ENCODE results near the gene GNAI2. TPM values are rescaled to one million over a fixed set of nuclear protein-coding genes. Genes with fewer than 3 reads are reported as not detected.
A peak's percentile ranks its signal among the peaks of the same experiment; 100 is the strongest.

GNAI2 gene
- total and polyA plus RNA-seq, 12 donors, result 109 to 275 (median 166) TPM

DNA sequence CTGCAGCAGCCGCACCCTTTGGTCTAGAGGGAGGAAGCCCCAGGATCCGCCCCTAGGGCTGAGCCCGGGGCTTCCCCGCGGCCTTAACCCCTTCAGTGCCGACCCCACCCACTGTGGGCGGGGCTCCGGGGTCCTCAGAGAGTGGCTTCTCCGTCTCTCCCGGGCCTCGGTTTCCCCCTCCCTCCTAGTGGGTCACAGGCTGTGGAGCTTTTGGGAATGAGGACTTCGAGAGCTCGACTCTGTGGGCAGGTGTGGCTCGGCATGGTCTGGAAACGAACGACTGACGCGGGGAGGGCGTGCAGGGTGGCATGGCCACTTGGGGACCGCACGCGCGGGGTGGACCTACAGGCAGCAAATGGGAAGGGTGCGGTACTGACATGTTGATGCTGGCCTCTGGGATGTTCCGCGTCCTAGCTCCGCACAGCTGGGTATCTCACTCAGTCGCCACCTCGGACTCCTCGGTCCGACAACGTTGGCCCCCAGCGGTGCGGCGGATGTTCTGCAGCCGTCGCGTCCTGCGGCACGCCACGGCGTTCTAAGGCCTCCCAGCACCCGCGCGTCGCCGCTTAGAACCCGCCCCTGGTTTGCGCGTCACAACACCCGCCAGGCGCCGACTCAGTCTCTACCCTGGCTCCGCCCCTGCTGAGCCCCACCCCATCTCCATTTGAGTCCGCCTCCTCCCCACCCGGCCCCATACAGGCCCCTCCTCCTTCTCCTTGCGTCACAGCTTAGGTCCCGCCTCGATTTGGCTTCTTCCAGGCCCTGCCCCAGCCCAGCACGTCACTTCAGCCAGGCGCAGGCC is 63.0 kb downstream of the GNAI2 start, which contains the start of the genes HYAL3 and NAA80:
Gene HYAL3 (minus strand): TSS at position 570 of the 802 bp plus-strand sequence. CDS start 3,803 bp downstream, outside the sequence.
Gene NAA80 (minus strand): TSS at position 570 of the 802 bp plus-strand sequence. CDS start 1,942 bp downstream, outside the sequence.
- H3K9me3 ChIP-seq (replicated peaks in 1 of 3), result no peaks in the 10 kb centered on the region
- TF ChIP-seq CTCF (IDR thresholded peaks at IDR 0.05), result peak; percentile 16 to 69 (median 48)
- TF ChIP-seq POLR2A (IDR thresholded peaks at IDR 0.05), result peak; percentile 89 to 97
- no peaks in the 10 kb centered on the region for H3K36me3 ChIP-seq (replicated peaks in 1 of 2)
- H3K4me3 ChIP-seq, result peak within 1 kb of the TSS in 3 of 4 donors; percentile 22 to 59 (median 37)
- peak; percentile 99 to 100 (median 100) for DNase-seq
- intact Hi-C loops (cut with DNase I), result no loop called here
- WGBS, 4 donors, result 0 to 1% (median 1%) methylated on average over 17 to 61 of the region's 61 CpGs
- peaks cover 26 to 48% of the 10 kb centered on the region in 2 donors for H3K4me1 ChIP-seq (replicated peaks in 1 of 2)
- H3K27me3 ChIP-seq, result no peaks in the 10 kb centered on the region
- H3K27ac ChIP-seq, result peak within 1 kb of the TSS; percentile 75 to 95 (median 93)

DNA sequence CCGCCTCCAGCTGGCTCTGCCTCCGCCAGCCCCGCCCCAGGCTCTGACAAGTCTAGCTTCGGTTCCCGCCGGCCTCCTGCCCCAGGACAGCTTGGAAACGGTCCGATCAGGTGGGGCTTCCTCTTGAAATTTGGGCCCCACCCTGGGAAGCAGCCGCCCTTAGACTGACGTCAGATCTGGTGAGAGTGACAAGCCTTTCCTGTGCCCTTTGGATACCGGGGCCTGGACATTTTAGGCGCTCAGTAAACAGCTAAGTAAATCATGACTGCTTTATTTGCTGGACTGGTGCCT is 63.6 kb downstream of the GNAI2 start:
- Histone ChIP-seq H3K36me3 (replicated peaks in 1 of 2) (no peaks in the 10 kb centered on the region), H3K27ac (peak overlapping the region; percentile 75 to 95 (median 93)), H3K27me3 (no peaks in the 10 kb centered on the region), H3K9me3 (replicated peaks in 1 of 3) (no peaks in the 10 kb centered on the region), H3K4me3 (peak overlapping the region in 2 of 4 donors; percentile 26 to 52), H3K4me1 (replicated peaks in 1 of 2) (peaks cover 26 to 48% of the 10 kb centered on the region in 2 donors)
- intact Hi-C loops (cut with DNase I), result no loop called here
- 0 to 1% (median 1%) methylated on average over 6 to 12 of the region's 12 CpGs for WGBS, 4 donors
- no peak for DNase-seq
- TF ChIP-seq POLR2A (IDR thresholded peaks at IDR 0.05) (no peak), CTCF (IDR thresholded peaks at IDR 0.05) (no peak)

DNA sequence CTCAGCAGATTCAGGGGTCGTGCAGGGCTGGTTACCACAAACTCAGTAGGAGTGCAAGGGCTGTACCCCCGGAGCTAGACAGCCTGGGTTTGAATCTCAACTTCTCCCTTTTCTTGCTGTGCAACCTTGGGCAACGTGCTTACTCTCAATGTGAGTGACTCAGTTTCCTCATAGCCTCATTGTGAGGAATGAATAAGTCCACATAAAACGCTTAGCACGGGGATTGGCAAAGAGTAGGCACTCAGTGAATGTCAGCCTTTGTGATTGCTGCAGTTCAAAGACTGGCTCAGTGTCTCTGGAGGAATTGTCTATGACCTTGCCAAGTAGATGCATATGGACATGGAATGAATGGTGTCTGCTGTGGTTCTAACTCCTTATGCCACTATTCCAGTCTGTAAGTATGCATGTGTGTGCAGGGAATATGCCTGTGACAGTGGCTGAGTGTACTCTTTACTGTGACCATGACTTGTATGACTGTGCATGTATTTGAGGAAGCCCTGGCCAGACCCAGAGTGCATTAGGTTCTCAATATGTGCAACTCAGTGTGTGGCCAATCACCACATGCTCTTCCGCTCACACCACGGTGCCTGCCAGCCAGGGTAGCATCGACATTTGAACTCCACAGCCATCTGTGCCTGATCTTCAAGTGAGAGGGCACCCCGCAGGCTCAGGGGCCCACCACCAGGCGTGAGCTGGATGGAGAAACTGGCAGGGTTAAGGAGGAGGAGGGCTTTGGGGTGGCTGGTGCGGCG is 64.1 kb downstream of the GNAI2 start:
- intact Hi-C loops (cut with DNase I), result no loop called here
- no peaks in the 10 kb centered on the region for H3K9me3 ChIP-seq (replicated peaks in 1 of 3)
- no peaks in the 10 kb centered on the region for H3K27me3 ChIP-seq
- H3K36me3 ChIP-seq (replicated peaks in 1 of 2), result no peaks in the 10 kb centered on the region
- peaks cover 26 to 48% of the 10 kb centered on the region in 2 donors for H3K4me1 ChIP-seq (replicated peaks in 1 of 2)
- DNase-seq, result peak in 4 of 7 donors; percentile 36 to 69 (median 62)
- H3K4me3 ChIP-seq, result peak overlapping the region in 2 of 4 donors; percentile 26 to 52
- WGBS, 4 donors, result 43 to 54% (median 44%) methylated on average over 11 to 12 of the region's 12 CpGs
- peak overlapping the region; percentile 75 to 95 (median 93) for H3K27ac ChIP-seq
- TF ChIP-seq POLR2A (IDR thresholded peaks at IDR 0.05) (no peak), CTCF (IDR thresholded peaks at IDR 0.05) (no peak)

DNA sequence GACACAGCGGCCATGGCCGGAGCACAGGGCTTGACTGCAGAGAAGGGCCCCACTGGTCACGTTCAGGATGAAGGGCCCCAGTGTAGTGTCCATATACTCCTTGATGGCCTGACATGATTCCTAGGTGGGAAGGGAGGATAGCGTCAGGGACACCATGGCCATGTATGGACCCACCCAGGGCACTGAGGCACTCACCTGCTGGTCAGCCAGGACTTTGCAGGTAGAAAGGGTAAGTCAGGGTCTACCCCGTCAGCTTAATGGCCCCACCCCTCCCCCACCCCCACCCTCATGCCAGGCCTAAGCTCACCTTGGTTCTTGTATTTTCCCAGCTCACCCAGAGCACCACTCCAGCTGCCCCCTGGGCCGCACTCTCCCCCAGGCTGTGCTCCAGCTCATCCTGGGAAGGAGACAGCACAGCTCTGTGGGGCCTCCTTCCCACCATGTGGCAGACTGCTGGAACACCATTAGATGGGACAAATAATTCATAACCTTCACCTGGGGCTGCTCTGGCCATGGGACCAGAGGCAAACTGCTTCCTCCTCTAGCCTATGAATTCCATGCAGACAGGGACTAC is 64.8 kb downstream of the GNAI2 start:
- peaks cover 26 to 48% of the 10 kb centered on the region in 2 donors for H3K4me1 ChIP-seq (replicated peaks in 1 of 2)
- peak in 1 of 7 donors; percentile 37 for DNase-seq
- H3K4me3 ChIP-seq, result no peak overlapping the region
- TF ChIP-seq POLR2A (IDR thresholded peaks at IDR 0.05) (no peak), CTCF (IDR thresholded peaks at IDR 0.05) (no peak)
- 78 to 95% (median 94%) methylated on average over 5 to 6 of the region's 6 CpGs for whole genome bisulfite sequencing, 4 donors
- no peaks in the 10 kb centered on the region for H3K36me3 ChIP-seq (replicated peaks in 1 of 2)
- H3K9me3 ChIP-seq (replicated peaks in 1 of 3), result no peaks in the 10 kb centered on the region
- peak overlapping the region in 4 of 5 donors; percentile 91 to 95 (median 94) for H3K27ac ChIP-seq
- no peaks in the 10 kb centered on the region for H3K27me3 ChIP-seq
- intact Hi-C loops (cut with DNase I), result no loop called here

All from adrenal gland (tissue), 12 donors.